Stomach (tissue), 4 donors: Measurements from ENCODE around the gene LRRC9.

Source experiments
- CTCF ChIP-seq, 7 experiments: fragments of 450-650 bp in 4 of 7; fragments of 200-600 bp in 3 of 7; sonication (generic) in 3 of 7; IDR thresholded peaks; one replicate each; pipeline ENCODE4 v1.5.1; 2016 to 2019; ENCODE audit warnings: antibody characterized with exemption in 7 of 7, control low read depth in 2 of 7, mild to moderate bottlenecking in 1 of 7
- POLR2A ChIP-seq, 4 donors: fragments of 450-650 bp; IDR thresholded peaks; one replicate each; pipeline ENCODE4 v1.6.1; 2016; ENCODE audit warnings: antibody characterized with exemption in 4 of 4, control low read depth in 2 of 4, mild to moderate bottlenecking in 1 of 4, moderate library complexity in 1 of 4
- POLR2AphosphoS5 ChIP-seq, 3 donors: sonication (generic); formaldehyde crosslinking; IDR thresholded peaks; one replicate each; pipeline ENCODE4 v1.6.1; 2016; ENCODE audit warnings: antibody characterized with exemption in 3 of 3

GRCh38 chr14:60079723-60080122 lies 159.8 kb downstream of the LRRC9 start:
- TF ChIP-seq CTCF (IDR thresholded peaks at IDR 0.05) (no peak), POLR2AphosphoS5 (IDR thresholded peaks at IDR 0.05) (no peak), POLR2A (IDR thresholded peaks at IDR 0.05) (no peak)
